WI38 (cell line): ENCODE measurements around the gene PLEKHO2.
A peak's percentile ranks its signal among the peaks of the same experiment; 100 is the strongest.

Experiments
- H3K4me3 ChIP-seq: 2 replicates; pipeline ENCODE4 v1.5.1; 2011; ENCODE audit warnings: low read depth, mild to moderate bottlenecking, control low read depth, low read length
- CTCF ChIP-seq: IDR thresholded peaks from 2 replicates; pipeline ENCODE4 v1.5.1; 2012; ENCODE audit warnings: low read depth, mild to moderate bottlenecking, control low read depth, low read length

The PLEKHO2 gene

DNA sequence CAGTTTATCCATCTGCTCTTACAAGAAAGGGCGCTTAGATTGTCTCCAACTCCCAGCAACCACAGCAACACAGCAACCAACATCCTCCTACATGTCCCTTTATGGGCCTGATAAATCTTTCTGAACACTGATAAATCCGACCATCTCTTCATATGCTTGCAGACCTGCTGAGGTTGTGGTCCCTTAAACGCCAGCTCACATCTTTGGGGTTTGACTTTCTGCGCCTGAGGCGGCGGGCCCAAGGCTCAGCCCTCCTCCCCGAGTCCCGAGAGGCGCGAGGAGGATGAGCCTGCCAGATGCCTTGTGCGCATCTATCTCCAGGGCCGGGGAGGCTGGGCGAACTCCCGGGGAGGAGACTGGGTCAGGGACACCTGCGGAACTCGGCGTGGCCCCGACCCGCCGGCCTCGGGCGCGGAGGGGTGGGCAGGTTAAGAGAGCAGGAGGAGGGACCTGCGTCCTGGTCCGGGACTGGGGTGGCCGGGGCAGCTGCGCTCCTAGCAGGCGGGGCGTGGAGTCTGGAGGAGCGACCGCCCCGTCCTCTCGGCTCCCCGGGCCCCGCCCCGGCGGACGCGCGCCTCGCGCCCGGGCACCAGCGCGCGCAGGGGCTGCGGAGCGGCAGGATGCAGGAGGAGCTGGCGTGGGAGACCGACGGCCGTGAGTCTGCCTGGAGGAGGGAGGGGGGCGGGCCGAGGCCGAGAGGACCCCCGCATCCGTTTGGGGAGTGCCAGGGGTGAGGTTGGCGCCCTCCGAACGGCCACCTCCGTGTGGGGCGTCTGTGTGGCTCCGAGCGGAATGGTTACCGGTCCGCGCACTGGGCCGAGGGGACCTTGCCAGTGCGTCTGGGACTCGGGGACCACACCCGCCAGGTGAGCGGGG is 69.8 kb downstream of the PLEKHO2 start, which contains the start of gene ANKDD1A:
Gene ANKDD1A (plus strand): TSS at position 592 of the 876 bp plus-strand sequence. CDS start 29 bp downstream, at position 621.
- no peak for TF ChIP-seq CTCF
- peak within 1 kb of the TSS; percentile 62 for H3K4me3 ChIP-seq

DNA sequence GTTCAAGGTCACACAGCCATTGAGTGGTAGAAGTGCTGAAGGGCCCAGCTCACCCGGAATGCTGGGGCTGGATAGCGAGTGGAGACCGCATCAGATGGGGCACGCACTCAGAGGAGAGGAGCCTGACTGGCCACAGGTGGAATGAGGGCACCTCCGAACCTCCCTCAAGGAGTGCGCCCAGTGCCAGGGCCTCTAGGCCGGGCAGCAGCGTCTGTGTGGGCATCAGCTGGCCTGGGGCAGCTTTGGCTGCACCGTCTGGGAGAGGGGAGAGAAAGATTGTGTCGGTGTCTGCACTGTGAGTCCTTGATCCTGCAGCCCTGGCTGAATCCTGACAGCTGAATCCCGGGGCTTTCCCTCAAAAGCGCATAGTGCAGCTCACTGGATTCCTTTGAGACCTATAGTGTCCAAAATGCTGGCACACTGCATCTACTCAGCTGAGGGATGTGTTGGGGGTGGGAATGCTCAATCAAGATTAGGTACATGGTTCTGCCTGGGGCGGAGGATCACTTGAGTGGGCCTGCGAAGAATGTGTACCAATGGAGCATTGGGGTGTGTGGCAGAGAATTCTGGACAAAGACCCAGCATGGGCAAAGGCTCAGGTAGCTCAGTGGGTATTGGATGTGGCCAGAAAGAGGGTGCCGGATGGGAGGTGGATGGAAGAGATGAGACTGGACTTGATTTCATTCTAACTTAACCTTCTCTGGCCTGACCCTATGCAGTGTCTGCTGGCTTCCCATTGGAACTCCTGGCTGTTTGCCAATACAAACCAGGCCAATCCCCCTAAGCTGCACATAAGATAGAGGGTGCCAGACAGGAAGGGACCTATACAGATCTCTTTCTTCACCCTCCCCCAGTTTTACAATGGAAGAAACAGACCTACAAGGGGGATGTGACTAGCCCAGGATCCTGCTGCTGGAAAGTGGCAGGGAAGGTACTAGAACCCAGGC is 70.9 kb downstream of the PLEKHO2 start:
- peak overlapping the region; percentile 62 for H3K4me3 ChIP-seq
- no peak for TF ChIP-seq CTCF

- no peak overlapping the region for H3K4me3 ChIP-seq
- TF ChIP-seq CTCF, result no peak
Measured at GRCh38 chr15:64915518-64916227, 74.0 kb downstream of the PLEKHO2 start.

DNA sequence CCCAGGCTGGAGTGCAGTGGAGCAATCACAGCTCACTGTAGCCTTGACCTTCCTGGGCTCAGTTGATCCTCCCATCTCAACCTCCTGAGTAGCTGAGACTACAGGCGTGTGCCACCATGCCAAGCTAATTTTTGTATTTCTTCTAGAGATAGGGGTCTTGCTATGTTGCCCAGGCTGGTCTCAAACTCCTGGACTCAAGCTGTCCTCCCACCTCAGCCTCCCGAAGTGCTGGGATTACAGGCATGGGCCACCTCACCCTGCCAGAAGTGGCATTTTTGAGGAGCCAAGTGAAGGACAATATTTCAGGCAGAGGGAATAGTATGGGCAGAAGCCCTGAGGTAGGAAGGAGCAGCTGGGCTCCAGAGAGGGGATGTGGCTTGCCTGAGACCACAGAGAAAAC is 74.7 kb downstream of the PLEKHO2 start:
- H3K4me3 ChIP-seq, result no peak overlapping the region
- no peak for TF ChIP-seq CTCF

DNA sequence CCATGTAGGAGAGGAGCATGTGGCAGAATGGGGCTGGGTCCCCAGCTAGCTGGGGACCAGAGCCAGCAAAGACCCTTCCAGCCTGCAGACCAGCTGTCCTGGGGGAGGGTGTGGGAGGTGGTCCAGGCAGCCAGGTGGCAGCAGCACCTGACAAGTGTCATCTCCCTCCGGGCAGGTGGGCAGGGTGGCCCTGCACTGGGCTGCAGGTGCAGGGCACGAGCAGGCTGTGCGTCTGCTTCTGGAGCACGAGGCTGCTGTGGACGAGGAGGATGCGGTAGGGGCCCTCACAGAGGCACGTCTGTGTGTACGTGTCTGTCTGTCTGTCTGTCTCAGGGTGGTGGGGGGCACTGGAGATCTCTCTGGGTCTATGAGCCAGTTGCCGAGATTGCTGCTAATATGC is 75.5 kb downstream of the PLEKHO2 start:
- no peak overlapping the region for H3K4me3 ChIP-seq
- no peak for TF ChIP-seq CTCF
